HG03457 (cell line): ENCODE results near the gene ATG4D.
"Not testable (repeated sequence)": the region's sequence is repeated elsewhere in the genome, so short reads cannot be mapped to it uniquely, and the experiment has no call there.

Experiments
- ATAC-seq: cut with Tn5 transposase; IDR thresholded peaks from one replicate; pipeline ENCODE4 v1.9.1; 2021; ENCODE audit warnings: moderate number of reproducible peaks; ENCODE audit not compliant: unreplicated experiment

ATG4D gene

GRCh38 chr19:10518444-10519361 lies 25.0 kb upstream of the ATG4D start:
- no peak for ATAC-seq

- no peak for ATAC-seq
These were observed 24.3 kb upstream of the ATG4D start for GRCh38 chr19:10519421-10519820.

- no peak for ATAC-seq
These were observed 22.9 kb upstream of the ATG4D start for GRCh38 chr19:10520652-10521318.

GRCh38 chr19:10521461-10522171 lies 22.1 kb upstream of the ATG4D start:
- ATAC-seq: no peak

- ATAC-seq: no peak
These were observed 20.5 kb upstream of the ATG4D start for GRCh38 chr19:10523135-10523636.

GRCh38 chr19:10525636-10526035 lies 18.1 kb upstream of the ATG4D start:
- ATAC-seq: no peak

GRCh38 chr19:10526887-10527286 lies 16.8 kb upstream of the ATG4D start:
- not testable (repeated sequence) for ATAC-seq

GRCh38 chr19:10532457-10532856 lies 11.2 kb upstream of the ATG4D start:
- no peak for ATAC-seq

- ATAC-seq: no peak
These were observed 9.9 kb upstream of the ATG4D start for GRCh38 chr19:10533646-10534386.

GRCh38 chr19:10535613-10536012 lies 8.1 kb upstream of the ATG4D start:
- ATAC-seq: no peak

GRCh38 chr19:10537668-10538067 lies 6.0 kb upstream of the ATG4D start:
- no peak for ATAC-seq

- no peak for ATAC-seq
These were observed 5.3 kb upstream of the ATG4D start for GRCh38 chr19:10538204-10538983.

- ATAC-seq: not testable (repeated sequence)
These were observed 4.7 kb upstream of the ATG4D start for GRCh38 chr19:10539016-10539415.

- no peak for ATAC-seq
These were observed 665 bp upstream of the ATG4D start for GRCh38 chr19:10543059-10543419.

- no peak for ATAC-seq
These were observed 593 bp downstream of the ATG4D start for GRCh38 chr19:10544242-10544752.

- ATAC-seq: no peak
These were observed 1.1 kb downstream of the ATG4D start for GRCh38 chr19:10544753-10545251.

- ATAC-seq: no peak
These were observed 3.1 kb downstream of the ATG4D start for GRCh38 chr19:10546817-10547216.

GRCh38 chr19:10548746-10549276 lies 5.1 kb downstream of the ATG4D start:
- no peak for ATAC-seq

GRCh38 chr19:10549733-10550132 lies 6.0 kb downstream of the ATG4D start:
- ATAC-seq: no peak
